HG02852 (cell line): ENCODE measurements around the gene RBPMS2.

ENCODE experiments used
- ATAC-seq: cut with Tn5 transposase; IDR thresholded peaks from one replicate; pipeline ENCODE4 v1.9.1; 2021; ENCODE audit warnings: mild to moderate bottlenecking, moderate library complexity; ENCODE audit not compliant: unreplicated experiment

The RBPMS2 gene

GRCh38 chr15:64791401-64791800, 16.0 kb upstream of the RBPMS2 start:
- no peak for ATAC-seq

GRCh38 chr15:64783796-64784195, 8.4 kb upstream of the RBPMS2 start:
- no peak for ATAC-seq

GRCh38 chr15:64782751-64783150, 7.4 kb upstream of the RBPMS2 start:
- no peak for ATAC-seq

GRCh38 chr15:64781299-64781698, 5.9 kb upstream of the RBPMS2 start:
- no peak for ATAC-seq

- no peak for ATAC-seq
These were observed 5.3 kb upstream of the RBPMS2 start for GRCh38 chr15:64780600-64781156.

GRCh38 chr15:64779630-64780029, 4.2 kb upstream of the RBPMS2 start:
- ATAC-seq, result no peak

- ATAC-seq, result no peak
These were observed 3.6 kb upstream of the RBPMS2 start for GRCh38 chr15:64779024-64779423.

GRCh38 chr15:64776402-64776786, 1.0 kb upstream of the RBPMS2 start:
- ATAC-seq, result no peak

GRCh38 chr15:64774629-64775493, 528 bp downstream of the RBPMS2 start:
- no peak for ATAC-seq

- ATAC-seq, result no peak
These were observed 1.3 kb downstream of the RBPMS2 start for GRCh38 chr15:64774037-64774628.

- no peak for ATAC-seq
These were observed 1.8 kb downstream of the RBPMS2 start for GRCh38 chr15:64773606-64774005.

- ATAC-seq, result no peak
These were observed 2.4 kb downstream of the RBPMS2 start for GRCh38 chr15:64772964-64773363.

GRCh38 chr15:64772488-64772887, 2.9 kb downstream of the RBPMS2 start:
- ATAC-seq, result no peak

GRCh38 chr15:64770626-64771025, 4.8 kb downstream of the RBPMS2 start:
- ATAC-seq, result no peak

- no peak for ATAC-seq
These were observed 8.2 kb downstream of the RBPMS2 start for GRCh38 chr15:64767203-64767602.

GRCh38 chr15:64766058-64766457, 9.3 kb downstream of the RBPMS2 start:
- ATAC-seq, result no peak

GRCh38 chr15:64763874-64764273, 11.5 kb downstream of the RBPMS2 start:
- no peak for ATAC-seq

- no peak for ATAC-seq
These were observed 11.9 kb downstream of the RBPMS2 start for GRCh38 chr15:64763462-64763861.

GRCh38 chr15:64763021-64763420, 12.4 kb downstream of the RBPMS2 start:
- no peak for ATAC-seq

GRCh38 chr15:64762546-64762945, 12.8 kb downstream of the RBPMS2 start:
- ATAC-seq, result no peak

GRCh38 chr15:64761156-64761555, 14.2 kb downstream of the RBPMS2 start:
- no peak for ATAC-seq

- no peak for ATAC-seq
These were observed 15.3 kb downstream of the RBPMS2 start for GRCh38 chr15:64760056-64760455.
